ENCODE measurements around the gene MRFAP1.
"Not testable (repeated sequence)": the region's sequence is repeated elsewhere in the genome, so short reads cannot be mapped to it uniquely, and the experiment has no call there.

Gene MRFAP1

GRCh38 chr4:6625256-6625655 lies 15.2 kb upstream of the MRFAP1 start:
- no peak for TF ChIP-seq CTCF (IDR thresholded peaks at IDR 0.05; ENCODE audit: low read depth, low read length)
- no peak overlapping the region for H3K4me3 ChIP-seq (ENCODE audit: low read depth, low read length)

- TF ChIP-seq CTCF (IDR thresholded peaks at IDR 0.05; ENCODE audit: low read depth, low read length) = no peak
- H3K4me3 ChIP-seq (ENCODE audit: low read depth, low read length) = no peak overlapping the region
These were observed 14.4 kb upstream of the MRFAP1 start for GRCh38 chr4:6626066-6626465.

GRCh38 chr4:6627832-6628231 lies 12.7 kb upstream of the MRFAP1 start:
- TF ChIP-seq CTCF (IDR thresholded peaks at IDR 0.05; ENCODE audit: low read depth, low read length) = no peak
- H3K4me3 ChIP-seq (ENCODE audit: low read depth, low read length) = no peak overlapping the region

GRCh38 chr4:6628484-6628883 lies 12.0 kb upstream of the MRFAP1 start:
- not testable (repeated sequence) for H3K4me3 ChIP-seq (ENCODE audit: low read depth, low read length)

- no peak overlapping the region for H3K4me3 ChIP-seq (ENCODE audit: low read depth, low read length)
- TF ChIP-seq CTCF (IDR thresholded peaks at IDR 0.05; ENCODE audit: low read depth, low read length) = no peak
These were observed 8.4 kb upstream of the MRFAP1 start for GRCh38 chr4:6632125-6632524.

GRCh38 chr4:6633091-6633906 lies 7.2 kb upstream of the MRFAP1 start:
- no peak for TF ChIP-seq CTCF (IDR thresholded peaks at IDR 0.05; ENCODE audit: low read depth, low read length)
- H3K4me3 ChIP-seq (ENCODE audit: low read depth, low read length) = no peak overlapping the region

GRCh38 chr4:6634746-6635145 lies 5.7 kb upstream of the MRFAP1 start:
- H3K4me3 ChIP-seq (ENCODE audit: low read depth, low read length) = no peak overlapping the region
- TF ChIP-seq CTCF (IDR thresholded peaks at IDR 0.05; ENCODE audit: low read depth, low read length) = no peak
